ENCODE measurements around the gene DDIT4. TPM values are rescaled to one million over a fixed set of nuclear protein-coding genes. Genes with fewer than 3 reads are reported as not detected.

Gene DDIT4
- polyA plus RNA-seq, 1 donor from 2014 or later, result 29.9 TPM

GRCh38 chr10:72228318-72228751, 45.4 kb upstream of the DDIT4 start:
- no peak overlapping the region for H3K4me2 ChIP-seq (ENCODE audit: low read length)
- no peak overlapping the region for H3K9ac ChIP-seq (ENCODE audit: low read length)
- no peaks in the 10 kb centered on the region for H3F3A ChIP-seq (ENCODE audit: insufficient read depth, low read length, poor library complexity, severe bottlenecking)
- no peaks in the 10 kb centered on the region for H3K27me3 ChIP-seq (ENCODE audit: insufficient read depth, low read depth, low read length)
- H3K9me2 ChIP-seq (ENCODE audit: insufficient read depth, low read length), result no peaks in the 10 kb centered on the region
- H4K20me1 ChIP-seq (ENCODE audit: insufficient read depth), result no peaks in the 10 kb centered on the region
- H3K4me3 ChIP-seq (ENCODE audit: low read length), result no peak overlapping the region
- no peaks in the 10 kb centered on the region for H3K9me3 ChIP-seq (ENCODE audit: low read length)
- no peak for TF ChIP-seq EZH2 (IDR thresholded peaks at IDR 0.05; ENCODE audit: borderline replicate concordance, insufficient read depth, low read length, poor library complexity, severe bottlenecking)
- no peak for TF ChIP-seq RAD21 (conservative IDR thresholded peaks at IDR 0.05)
- no peak for TF ChIP-seq SMC3 (conservative IDR thresholded peaks at IDR 0.05; ENCODE audit: poor library complexity)
- no peak for TF ChIP-seq POLR2AphosphoS5 (IDR thresholded peaks at IDR 0.05)
- TF ChIP-seq MXI1 (conservative IDR thresholded peaks at IDR 0.05; ENCODE audit: poor library complexity, severe bottlenecking), result no peak
- TF ChIP-seq CTCF (IDR thresholded peaks at IDR 0.05; ENCODE audit: poor library complexity, severe bottlenecking), result no peak
- no peak for TF ChIP-seq EP300 (conservative IDR thresholded peaks at IDR 0.05; ENCODE audit: poor library complexity, severe bottlenecking)
- TF ChIP-seq TAF1 (IDR thresholded peaks at IDR 0.05; ENCODE audit: low read depth), result no peak
- TF ChIP-seq REST (IDR thresholded peaks at IDR 0.05; ENCODE audit: borderline replicate concordance), result no peak
- H2AFZ ChIP-seq (ENCODE audit: low read depth, low read length), result no peak overlapping the region
- H3K27ac ChIP-seq (ENCODE audit: low read length), result no peak overlapping the region
- H3K36me3 ChIP-seq (ENCODE audit: insufficient read depth, low read length), result peaks cover 5% of the 10 kb centered on the region
- H3K79me2 ChIP-seq (replicated peaks; ENCODE audit: insufficient read depth, low read length), result no peaks in the 10 kb centered on the region

GRCh38 chr10:72229261-72230251, 44.2 kb upstream of the DDIT4 start:
- H3K9me3 ChIP-seq (ENCODE audit: low read length), result no peaks in the 10 kb centered on the region

More at GRCh38 chr10:72229261-72230251, 44.2 kb upstream of the DDIT4 start:
- no peaks in the 10 kb centered on the region for H3K27me3 ChIP-seq (ENCODE audit: insufficient read depth, low read depth, low read length)
- no peaks in the 10 kb centered on the region for H3K9me2 ChIP-seq (ENCODE audit: insufficient read depth, low read length)
- no peaks in the 10 kb centered on the region for H4K20me1 ChIP-seq (ENCODE audit: insufficient read depth)
- H3K36me3 ChIP-seq (ENCODE audit: insufficient read depth, low read length), result peaks cover 9% of the 10 kb centered on the region
- no peak overlapping the region for H3K9ac ChIP-seq (ENCODE audit: low read length)
- TF ChIP-seq TAF1 (IDR thresholded peaks at IDR 0.05; ENCODE audit: low read depth) (no peak), EP300 (conservative IDR thresholded peaks at IDR 0.05; ENCODE audit: poor library complexity, severe bottlenecking) (no peak), SMC3 (conservative IDR thresholded peaks at IDR 0.05; ENCODE audit: poor library complexity) (no peak), MXI1 (conservative IDR thresholded peaks at IDR 0.05; ENCODE audit: poor library complexity, severe bottlenecking) (no peak), REST (IDR thresholded peaks at IDR 0.05; ENCODE audit: borderline replicate concordance) (no peak)
- H3K27ac ChIP-seq (ENCODE audit: low read length), result no peak overlapping the region
- no peaks in the 10 kb centered on the region for H3K79me2 ChIP-seq (replicated peaks; ENCODE audit: insufficient read depth, low read length)
- no peak overlapping the region for H3K4me2 ChIP-seq (ENCODE audit: low read length)
- H2AFZ ChIP-seq (ENCODE audit: low read depth, low read length), result no peak overlapping the region
- H3F3A ChIP-seq (ENCODE audit: insufficient read depth, low read length, poor library complexity, severe bottlenecking), result no peaks in the 10 kb centered on the region
- H3K4me3 ChIP-seq (ENCODE audit: low read length), result no peak overlapping the region

Measured in neural cell (in vitro differentiated cells).